GM12878 (cell line): ENCODE measurements around the gene GPATCH2L. TPM values are rescaled to one million over a fixed set of nuclear protein-coding genes. Genes with fewer than 3 reads are reported as not detected.

Source experiments
- ATAC-seq: fragments of 200-7000 bp; cut with Tn5 transposase; 3 replicates; pipeline ENCODE4 v1.9.1; 2020; ENCODE audit warnings: mild to moderate bottlenecking, moderate library complexity
- BruUV-seq: library from RNA; stranded (reverse); fragments of 400-500 nt; replicated peaks from 2 replicates; lab custom pipeline; 2021; lab: Mats Ljungman, UMichigan
- CTCF ChIA-PET: fragments of 300-600 bp; sonication (Branson Sonifier 250); formaldehyde crosslinking; extraction: SDS; loops from one replicate; lab custom pipeline; 2021; ENCODE audit warnings: inconsistent platforms; lab: Yijun Ruan, JAX
- POLR2A ChIA-PET: fragments of 350-600 bp; formaldehyde crosslinking; extraction: SDS; loops from one replicate; lab custom pipeline; 2021; ENCODE audit warnings: inconsistent platforms; lab: Charles Lee
- RAD21 ChIA-PET: fragments of 300-600 bp; sonication (Branson Sonifier 250); formaldehyde crosslinking; loops from one replicate; lab custom pipeline; 2023; ENCODE audit warnings: antibody characterized with exemption; ENCODE audit not compliant: unreplicated experiment; lab: Charles Lee
- SMC1A ChIA-PET: fragments of 300-600 bp; sonication (Branson Sonifier 250); formaldehyde crosslinking; loops from one replicate; lab custom pipeline; 2023; ENCODE audit not compliant: unreplicated experiment, uncharacterized antibody; lab: Charles Lee
- DNase-seq: peaks from one replicate; pipeline ENCODE4 v3.0.0-alpha.2; 2011; ENCODE audit warnings: low read depth, low spot score
- FAIRE-seq: peaks from 3 replicates; lab custom pipeline; 2011; peaks lifted over from hg19 to GRCh38; lab: Jason Lieb, UNC
- H2AFZ ChIP-seq: 2 replicates; pipeline ENCODE4 v1.6.0; 2011; ENCODE audit warnings: low read depth, low read length, control low read depth; ENCODE audit not compliant: control insufficient read depth
- H3K27ac ChIP-seq: 2 replicates; pipeline ENCODE4 v1.5.1; 2011; ENCODE audit warnings: control low read depth; ENCODE audit not compliant: control insufficient read depth, insufficient read depth
- H3K27me3 ChIP-seq, 2 experiments: replicated peaks in 1 of 2; 2 replicates each; pipeline versions ENCODE4 v1.6.0 to v1.6.1; 2011; ENCODE audit warnings: low read length in 1 of 2; ENCODE audit not compliant: control insufficient read depth in 2 of 2, insufficient read depth in 2 of 2
- H3K36me3 ChIP-seq, 2 experiments: 2 replicates each; pipeline ENCODE4 v1.5.1; 2011; ENCODE audit warnings: low read length in 1 of 2; ENCODE audit not compliant: control insufficient read depth in 2 of 2, insufficient read depth in 2 of 2
- H3K4me1 ChIP-seq: 2 replicates; pipeline ENCODE4 v1.6.1; 2011; ENCODE audit warnings: mild to moderate bottlenecking, low read length, moderate library complexity, mixed read lengths; ENCODE audit not compliant: control insufficient read depth, insufficient read depth
- H3K4me2 ChIP-seq: 2 replicates; pipeline ENCODE4 v1.6.0; 2011; ENCODE audit warnings: control low read depth; ENCODE audit not compliant: control insufficient read depth, insufficient read depth
- H3K4me3 ChIP-seq: fragments of 200-600 bp; sonication (generic); 2 replicates; pipeline ENCODE4 v1.5.1; 2016
- H3K79me2 ChIP-seq: 2 replicates; pipeline ENCODE4 v1.6.0; 2011; ENCODE audit warnings: low read length; ENCODE audit not compliant: control insufficient read depth, insufficient read depth
- H3K9ac ChIP-seq: 2 replicates; pipeline ENCODE4 v1.8.0; 2011; ENCODE audit warnings: low read length, control low read depth, mixed read lengths; ENCODE audit not compliant: control insufficient read depth, insufficient read depth
- H3K9me3 ChIP-seq: replicated peaks from 3 replicates; pipeline ENCODE4 v1.5.1; 2011; ENCODE audit warnings: mild to moderate bottlenecking, low read length; ENCODE audit not compliant: control insufficient read depth, insufficient read depth
- H4K20me1 ChIP-seq: 2 replicates; pipeline ENCODE4 v1.6.0; 2011; ENCODE audit not compliant: control insufficient read depth, insufficient read depth
- BACH1 ChIP-seq: fragments of 450-650 bp; IDR thresholded peaks from 2 replicates; pipeline ENCODE4 v1.6.1; 2017; ENCODE audit warnings: mild to moderate bottlenecking, borderline replicate concordance
- E4F1 ChIP-seq: fragments of 450-650 bp; IDR thresholded peaks from 2 replicates; pipeline ENCODE4 v1.6.1; 2018; ENCODE audit warnings: borderline replicate concordance, mild to moderate bottlenecking; ENCODE audit not compliant: partially characterized antibody
- KLF5 ChIP-seq: fragments of 450-650 bp; IDR thresholded peaks from 2 replicates; pipeline ENCODE4 v1.6.1; 2014; ENCODE audit warnings: mild to moderate bottlenecking; ENCODE audit not compliant: partially characterized antibody
- NBN ChIP-seq: fragments of 450-650 bp; IDR thresholded peaks from 2 replicates; pipeline ENCODE4 v1.6.1; 2016
- RUNX3 ChIP-seq: IDR thresholded peaks from 2 replicates; pipeline ENCODE4 v1.6.1; 2012; ENCODE audit warnings: low read length, inconsistent platforms
- SIX5 ChIP-seq: IDR thresholded peaks from 2 replicates; pipeline ENCODE4 v1.6.1; 2011; ENCODE audit warnings: mild to moderate bottlenecking, low read depth, low read length, moderate library complexity; ENCODE audit not compliant: severe bottlenecking
- SMARCA5 ChIP-seq: fragments of 450-650 bp; IDR thresholded peaks from 2 replicates; pipeline ENCODE4 v1.6.1; 2017; ENCODE audit warnings: mild to moderate bottlenecking
- SMC3 ChIP-seq: IDR thresholded peaks from 2 replicates; pipeline ENCODE4 v1.6.1; 2011; ENCODE audit warnings: low read length, improper control_type of control experiment, borderline replicate concordance
- ZNF592 ChIP-seq: fragments of 450-650 bp; IDR thresholded peaks from 2 replicates; pipeline ENCODE4 v1.6.1; 2017; ENCODE audit warnings: mild to moderate bottlenecking, moderate library complexity
- ZSCAN29 ChIP-seq: fragments of 450-650 bp; IDR thresholded peaks from 2 replicates; pipeline ENCODE4 v1.6.1; 2017; ENCODE audit warnings: mild to moderate bottlenecking, moderate library complexity
- WGBS: methylation state at CpG from one replicate; pipeline ENCODE4 v1.1.6; 2016; ENCODE audit warnings: low lambda C conversion rate; ENCODE audit not compliant: insufficient replicate concordance, insufficient coverage; ENCODE audit errors: missing lambda C conversion rate; 5-methylcytosine and 5-hydroxymethylcytosine counted together
- in situ Hi-C: fragments of 300-500 bp; cut with MboI; formaldehyde crosslinking; loops from 9 replicates; pipeline ENCODE4 v1.14.3; 2018; ENCODE audit warnings: mixed read lengths
- intact Hi-C: fragments of 100-400 bp; cut with micrococcal nuclease; formaldehyde crosslinking; loops from one replicate; pipeline ENCODE4 v1.14.2; 2022; ENCODE audit not compliant: unreplicated experiment
- polyA plus RNA-seq, 11 experiments: library from polyadenylated mRNA; depleted of rRNA in 4 of 11; unstranded in 6 of 11; stranded (reverse) in 5 of 11; fragments of >200 nt; fragmentation: Nextera tagmentation in 4 of 11; fragmentation: Illumina TruSeq in 1 of 11; extraction: Ambion mirVana in 4 of 11; extraction: Trizol in 1 of 11; gene quantifications; 1 replicate in 1 of 11; 2 replicates in 10 of 11; pipeline versions ENCODE4 v1.2.1 to v1.2.3, GENCODE V29; 2011 to 2016; ENCODE audit warnings: inconsistent platforms in 2 of 11, missing spikeins in 2 of 11, low read depth in 1 of 11
- total RNA-seq, 4 experiments: library from RNA; depleted of rRNA in 3 of 4; stranded (reverse); fragments of >200 nt in 3 of 4; fragmentation: Illumina TruSeq in 1 of 4; extraction: Trizol in 1 of 4; gene quantifications; 2 replicates each; pipeline versions ENCODE4 v1.2.1 to v1.2.3, GENCODE V29; 2013 to 2021

The GPATCH2L gene
- total and polyA plus RNA-seq, 10 of the 15 experiments (the other 5 are each of a cell fraction or from before 2014, with no cell fraction given), result 9.1 to 50.9 (median 24.4) TPM

- Histone ChIP-seq H3K27me3 (no peaks in the 10 kb centered on the region), H3K4me1 (no peaks in the 10 kb centered on the region), H3K36me3 (no peaks in the 10 kb centered on the region), H3K9me3 (no peaks in the 10 kb centered on the region), H3K9ac (no peak overlapping the region), H2AFZ (no peak overlapping the region), H4K20me1 (no peaks in the 10 kb centered on the region; the same call in 1 of the 2 replicates), H3K27ac (no peak overlapping the region), H3K4me2 (no peak overlapping the region), H3K4me3 (no peak overlapping the region), H3K79me2 (no peaks in the 10 kb centered on the region)
- WGBS, result 17% methylated on average over 2 of the region's 3 CpGs
- CTCF ChIA-PET, result no interaction called here
- DNase-seq (no peak), ATAC-seq (no peak), FAIRE-seq (no peak)
- SMC1A ChIA-PET, result no interaction called here
- intact Hi-C loops (no loop called here), in situ Hi-C loops (no loop called here)
- RAD21 ChIA-PET, result no interaction called here
- POLR2A ChIA-PET, result no interaction called here
- TF ChIP-seq SMC3, result no peak
- TF ChIP-seq RUNX3, result no peak
- TF ChIP-seq SIX5, result no peak
- no peak for TF ChIP-seq NBN
- TF ChIP-seq BACH1, result no peak
- TF ChIP-seq KLF5, result no peak
- no peak for TF ChIP-seq E4F1
- TF ChIP-seq ZSCAN29, result no peak
- TF ChIP-seq ZNF592, result no peak
- TF ChIP-seq SMARCA5, result no peak
- no TSS peak for BruUV-seq
These were observed 21.7 kb upstream of the GPATCH2L start for GRCh38 chr14:76129851-76130576.
